Astrocyte (in vitro differentiated cells and primary cell): Measurements from ENCODE around the gene SLC47A2. TPM values are rescaled to one million over a fixed set of nuclear protein-coding genes. Genes with fewer than 3 reads are reported as not detected.

Experiments used
- DNase-seq: peaks from one replicate; pipeline ENCODE4 v3.0.0-alpha.2; 2010; ENCODE audit warnings: low read depth
- FAIRE-seq: peaks from 2 replicates; lab custom pipeline; 2011; peaks lifted over from hg19 to GRCh38; lab: Jason Lieb, UNC
- H2AFZ ChIP-seq: 2 replicates; pipeline ENCODE4 v1.6.0; 2012; ENCODE audit warnings: low read depth, low read length, inconsistent platforms
- H3K27ac ChIP-seq: 2 replicates; pipeline ENCODE4 v1.5.1; 2011; ENCODE audit warnings: low read depth, low read length, inconsistent platforms
- H3K27me3 ChIP-seq: 2 replicates; pipeline ENCODE4 v1.6.0; 2011; ENCODE audit warnings: low read length, inconsistent platforms; ENCODE audit not compliant: insufficient read depth
- H3K36me3 ChIP-seq: 2 replicates; pipeline ENCODE4 v1.5.1; 2011; ENCODE audit warnings: low read length, inconsistent platforms; ENCODE audit not compliant: insufficient read depth
- H3K4me1 ChIP-seq: 2 replicates; pipeline ENCODE4 v1.5.1; 2011; ENCODE audit warnings: low read length, inconsistent platforms; ENCODE audit not compliant: insufficient read depth
- H3K4me2 ChIP-seq: 2 replicates; pipeline ENCODE4 v1.6.0; 2012; ENCODE audit warnings: low read length, inconsistent platforms
- H3K4me3 ChIP-seq: 2 replicates; pipeline ENCODE4 v1.5.1; 2011; ENCODE audit warnings: low read depth, mild to moderate bottlenecking, low read length, inconsistent platforms; ENCODE audit not compliant: insufficient read depth
- H3K79me2 ChIP-seq: 2 replicates; pipeline ENCODE4 v1.6.0; 2012; ENCODE audit warnings: mild to moderate bottlenecking, low read length, inconsistent platforms; ENCODE audit not compliant: insufficient read depth
- H3K9ac ChIP-seq: 2 replicates; pipeline ENCODE4 v1.6.0; 2012; ENCODE audit warnings: mild to moderate bottlenecking, low read length, inconsistent platforms
- H3K9me3 ChIP-seq: 2 replicates; pipeline ENCODE4 v1.5.1; 2012; ENCODE audit warnings: low read depth, mild to moderate bottlenecking, low read length, inconsistent platforms; ENCODE audit not compliant: insufficient read depth
- H4K20me1 ChIP-seq: 2 replicates; pipeline ENCODE4 v1.6.0; 2012; ENCODE audit warnings: low read length, inconsistent platforms; ENCODE audit not compliant: insufficient read depth
- H3K27ac Mint-ChIP-seq: one replicate; pipeline ENCODE4 v1.8.0; 2021; ENCODE audit warnings: mild to moderate bottlenecking, mixed read lengths; ENCODE audit not compliant: unreplicated experiment
- H3K27me3 Mint-ChIP-seq: one replicate; pipeline ENCODE4 v1.8.0; 2021; ENCODE audit warnings: low read depth, mixed read lengths; ENCODE audit not compliant: unreplicated experiment
- H3K36me3 Mint-ChIP-seq: one replicate; pipeline ENCODE4 v1.8.0; 2021; ENCODE audit warnings: low read depth, mixed read lengths; ENCODE audit not compliant: unreplicated experiment
- H3K4me1 Mint-ChIP-seq: one replicate; pipeline ENCODE4 v1.8.0; 2021; ENCODE audit warnings: low read depth, mixed read lengths; ENCODE audit not compliant: unreplicated experiment
- H3K4me3 Mint-ChIP-seq: one replicate; pipeline ENCODE4 v1.8.0; 2021; ENCODE audit warnings: mild to moderate bottlenecking, moderate library complexity, mixed read lengths; ENCODE audit not compliant: unreplicated experiment
- H3K9me3 Mint-ChIP-seq: one replicate; pipeline ENCODE4 v1.8.0; 2021; ENCODE audit warnings: mild to moderate bottlenecking, mixed read lengths; ENCODE audit not compliant: unreplicated experiment
- EZH2 ChIP-seq: IDR thresholded peaks from 2 replicates; pipeline ENCODE4 v1.6.1; 2012; ENCODE audit warnings: mild to moderate bottlenecking, low read length, inconsistent platforms; ENCODE audit not compliant: insufficient read depth
- total RNA-seq: library from RNA; stranded (reverse); gene quantifications from 2 replicates; pipeline ENCODE4 v1.2.1, GENCODE V29; 2021
- TF ChIP-seq, protein P1 (sequence below): IDR thresholded peaks from 2 replicates; pipeline ENCODE4 v1.5.1; 2011; ENCODE audit warnings: low read depth, mild to moderate bottlenecking, inconsistent platforms, low read length, moderate library complexity; ENCODE audit not compliant: insufficient read depth

Gene SLC47A2
- total RNA-seq, 1 donor from 2014 or later: not detected

DNA sequence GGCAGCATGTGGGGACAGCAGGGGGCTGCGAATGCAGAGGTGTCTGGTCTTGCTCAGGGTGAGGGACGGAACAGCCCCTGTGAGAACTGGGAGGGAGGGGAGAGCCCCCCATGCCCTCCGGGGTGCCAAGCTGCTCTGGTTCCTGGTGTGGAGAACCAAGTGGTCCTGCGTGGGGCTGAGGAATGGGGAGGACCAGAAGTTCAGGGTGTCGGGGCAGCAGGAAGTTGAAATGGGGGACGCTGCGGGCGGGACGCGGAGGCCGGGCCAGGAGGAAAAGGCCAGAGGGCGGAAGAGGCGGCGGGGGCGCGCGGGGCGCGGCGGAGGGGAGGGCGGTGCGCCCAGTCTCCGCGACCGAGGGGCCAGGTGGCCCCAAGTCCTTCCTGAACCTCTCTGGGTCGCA is 28.1 kb upstream of the SLC47A2 start:
- H3K4me3 ChIP-seq: peak overlapping the region; percentile 23
- no peak for TF ChIP-seq EZH2
- TF ChIP-seq, protein P1, sequence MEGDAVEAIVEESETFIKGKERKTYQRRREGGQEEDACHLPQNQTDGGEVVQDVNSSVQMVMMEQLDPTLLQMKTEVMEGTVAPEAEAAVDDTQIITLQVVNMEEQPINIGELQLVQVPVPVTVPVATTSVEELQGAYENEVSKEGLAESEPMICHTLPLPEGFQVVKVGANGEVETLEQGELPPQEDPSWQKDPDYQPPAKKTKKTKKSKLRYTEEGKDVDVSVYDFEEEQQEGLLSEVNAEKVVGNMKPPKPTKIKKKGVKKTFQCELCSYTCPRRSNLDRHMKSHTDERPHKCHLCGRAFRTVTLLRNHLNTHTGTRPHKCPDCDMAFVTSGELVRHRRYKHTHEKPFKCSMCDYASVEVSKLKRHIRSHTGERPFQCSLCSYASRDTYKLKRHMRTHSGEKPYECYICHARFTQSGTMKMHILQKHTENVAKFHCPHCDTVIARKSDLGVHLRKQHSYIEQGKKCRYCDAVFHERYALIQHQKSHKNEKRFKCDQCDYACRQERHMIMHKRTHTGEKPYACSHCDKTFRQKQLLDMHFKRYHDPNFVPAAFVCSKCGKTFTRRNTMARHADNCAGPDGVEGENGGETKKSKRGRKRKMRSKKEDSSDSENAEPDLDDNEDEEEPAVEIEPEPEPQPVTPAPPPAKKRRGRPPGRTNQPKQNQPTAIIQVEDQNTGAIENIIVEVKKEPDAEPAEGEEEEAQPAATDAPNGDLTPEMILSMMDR: no peak
- no peak overlapping the region for H3K9ac ChIP-seq
- no peaks in the 10 kb centered on the region for H4K20me1 ChIP-seq
- H3K27me3 Mint-ChIP-seq: peaks cover 51% of the 10 kb centered on the region
- H3K4me3 Mint-ChIP-seq: no peak overlapping the region
- H3K9me3 ChIP-seq: no peaks in the 10 kb centered on the region
- peak overlapping the region; percentile 69 for H2AFZ ChIP-seq
- no peaks in the 10 kb centered on the region for H3K79me2 ChIP-seq
- no peak overlapping the region for H3K27ac Mint-ChIP-seq
- peaks cover 4% of the 10 kb centered on the region for H3K27me3 ChIP-seq
- peak overlapping the region; percentile 77 for H3K4me2 ChIP-seq
- H3K36me3 Mint-ChIP-seq: no peaks in the 10 kb centered on the region
- no peak overlapping the region for H3K27ac ChIP-seq
- no peaks in the 10 kb centered on the region for H3K4me1 Mint-ChIP-seq
- DNase-seq: no peak
- H3K4me1 ChIP-seq: no peaks in the 10 kb centered on the region
- no peak for FAIRE-seq
- no peaks in the 10 kb centered on the region for H3K36me3 ChIP-seq
- H3K9me3 Mint-ChIP-seq: no peaks in the 10 kb centered on the region

DNA sequence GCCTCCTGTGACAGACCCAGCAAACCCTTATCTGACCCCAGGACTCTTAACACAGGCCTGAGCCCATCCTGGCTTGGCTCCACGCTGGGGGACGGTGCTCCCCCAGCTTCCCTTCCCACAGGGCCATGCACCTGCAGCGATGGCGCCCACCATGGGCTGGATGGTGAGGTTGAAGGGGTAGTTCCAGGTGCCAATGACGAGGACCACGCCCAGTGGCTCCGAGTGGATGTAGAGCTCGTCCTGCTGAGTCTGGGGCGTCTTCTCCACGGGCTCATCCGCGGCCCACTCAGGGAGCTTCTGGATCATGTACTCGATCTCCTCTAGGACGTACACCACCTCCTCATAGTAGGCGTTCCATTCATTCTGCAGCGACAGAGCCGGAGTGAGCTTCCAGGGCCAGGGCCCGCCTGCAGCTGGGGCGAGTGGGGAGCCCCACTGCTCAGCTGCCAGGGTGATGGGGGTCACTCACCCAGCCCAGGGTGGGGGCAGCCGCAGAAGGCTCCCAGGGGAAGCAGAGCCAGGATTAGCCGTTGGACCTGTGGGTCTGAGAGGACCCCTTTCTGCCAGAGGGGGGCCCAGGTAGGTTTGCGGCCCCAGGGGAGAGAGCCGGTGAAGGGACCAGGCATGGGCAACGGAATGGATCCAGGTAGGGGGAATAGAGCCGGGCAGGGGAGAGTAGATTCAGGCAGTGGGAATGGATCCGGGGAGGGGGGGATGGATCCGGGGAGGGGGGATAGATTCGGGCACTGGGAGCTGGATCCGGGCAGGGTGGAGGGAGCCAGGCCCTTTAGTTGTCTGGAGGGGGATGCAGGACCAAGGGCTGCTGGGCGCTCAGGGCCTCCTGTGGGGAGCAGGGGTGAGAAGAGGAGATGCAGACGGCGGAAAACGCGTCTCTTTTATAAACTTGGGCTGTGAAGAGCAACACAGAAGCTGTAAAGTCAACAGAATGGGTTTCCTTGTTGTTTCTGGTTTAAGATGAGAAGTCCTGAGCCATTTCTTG is 27.0 kb upstream of the SLC47A2 start:
- H3K4me3 Mint-ChIP-seq: no peak overlapping the region
- Histone ChIP-seq H3K4me2 (no peak overlapping the region), H3K9me3 (no peaks in the 10 kb centered on the region), H4K20me1 (no peaks in the 10 kb centered on the region), H3K4me1 (no peaks in the 10 kb centered on the region), H3K4me3 (no peak overlapping the region), H3K27me3 (peaks cover 4% of the 10 kb centered on the region), H2AFZ (no peak overlapping the region), H3K9ac (no peak overlapping the region), H3K79me2 (no peaks in the 10 kb centered on the region), H3K27ac (no peak overlapping the region), H3K36me3 (no peaks in the 10 kb centered on the region)
- DNase-seq (no peak), FAIRE-seq (no peak)
- no peaks in the 10 kb centered on the region for H3K9me3 Mint-ChIP-seq
- TF ChIP-seq EZH2: no peak
- TF ChIP-seq, protein P1: no peak
- no peak overlapping the region for H3K27ac Mint-ChIP-seq
- H3K36me3 Mint-ChIP-seq: no peaks in the 10 kb centered on the region
- H3K27me3 Mint-ChIP-seq: peaks cover 46% of the 10 kb centered on the region
- no peaks in the 10 kb centered on the region for H3K4me1 Mint-ChIP-seq

DNA sequence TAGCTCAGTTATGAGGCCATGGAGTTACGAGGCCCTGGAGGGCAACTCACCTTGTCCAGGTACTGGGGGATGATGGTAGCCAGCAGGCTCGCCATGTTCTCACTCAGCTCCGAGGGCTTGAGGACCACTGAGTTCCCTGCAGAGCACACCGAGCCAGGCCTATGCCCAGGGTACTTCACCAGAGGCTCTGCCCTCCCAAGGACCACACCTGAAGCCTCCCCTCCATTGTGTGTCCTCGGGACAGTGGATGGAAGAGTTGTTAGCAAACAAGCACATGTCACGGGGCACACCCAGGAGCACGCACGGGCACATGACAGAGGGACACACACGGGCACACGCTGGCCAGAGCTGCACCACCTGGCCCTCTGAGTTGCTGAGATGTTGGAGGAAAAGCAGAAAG is 26.1 kb upstream of the SLC47A2 start:
- DNase-seq (no peak), FAIRE-seq (no peak)
- H3K4me1 ChIP-seq: no peaks in the 10 kb centered on the region
- no peak overlapping the region for H3K4me2 ChIP-seq
- H3K9me3 ChIP-seq: no peaks in the 10 kb centered on the region
- Mint-ChIP-seq H3K27me3 (peaks cover 42% of the 10 kb centered on the region), H3K36me3 (no peaks in the 10 kb centered on the region), H3K27ac (no peak overlapping the region), H3K4me3 (no peak overlapping the region), H3K4me1 (no peaks in the 10 kb centered on the region), H3K9me3 (peaks cover 3% of the 10 kb centered on the region)
- H3K79me2 ChIP-seq: no peaks in the 10 kb centered on the region
- no peaks in the 10 kb centered on the region for H4K20me1 ChIP-seq
- no peak overlapping the region for H3K4me3 ChIP-seq
- no peaks in the 10 kb centered on the region for H3K36me3 ChIP-seq
- no peak for TF ChIP-seq EZH2
- TF ChIP-seq, protein P1: no peak
- no peak overlapping the region for H3K27ac ChIP-seq
- no peak overlapping the region for H2AFZ ChIP-seq
- H3K9ac ChIP-seq: no peak overlapping the region
- H3K27me3 ChIP-seq: peaks cover 4% of the 10 kb centered on the region
